Neuronal stem cell (in vitro differentiated cells): ENCODE results near the gene DENND1B.

Source experiments
- DNase-seq: peaks from one replicate; pipeline ENCODE4 v3.0.0-alpha.2; 2013; ENCODE audit warnings: low spot score
- H2AFZ ChIP-seq: one replicate; pipeline ENCODE4 v1.6.1; 2013; ENCODE audit warnings: mild to moderate bottlenecking, low read length, inconsistent platforms
- H2AK5ac ChIP-seq: 2 replicates; pipeline ENCODE4 v1.6.1; 2013; ENCODE audit warnings: low read depth, mild to moderate bottlenecking, inconsistent platforms, low read length, moderate library complexity, mixed read lengths
- H2BK120ac ChIP-seq: 2 replicates; pipeline ENCODE4 v1.6.1; 2013; ENCODE audit warnings: low read depth, mild to moderate bottlenecking, inconsistent platforms, low read length, moderate library complexity, mixed read lengths
- H2BK12ac ChIP-seq: one replicate; pipeline ENCODE4 v1.6.1; 2013; ENCODE audit warnings: low read length, inconsistent platforms
- H2BK15ac ChIP-seq: 2 replicates; pipeline ENCODE4 v1.6.1; 2013; ENCODE audit warnings: mild to moderate bottlenecking, low read length, inconsistent platforms, mixed read lengths
- H2BK5ac ChIP-seq: one replicate; pipeline ENCODE4 v1.6.1; 2013; ENCODE audit warnings: inconsistent platforms, mild to moderate bottlenecking, low read length, moderate library complexity
- H3K14ac ChIP-seq: one replicate; pipeline ENCODE4 v1.6.1; 2013; ENCODE audit warnings: low read length, inconsistent platforms
- H3K18ac ChIP-seq: 2 replicates; pipeline ENCODE4 v1.6.1; 2013; ENCODE audit warnings: low read length, inconsistent platforms
- H3K23ac ChIP-seq: 2 replicates; pipeline ENCODE4 v1.6.1; 2013; ENCODE audit warnings: low read depth, mild to moderate bottlenecking, mixed read lengths, low read length, inconsistent platforms; ENCODE audit not compliant: poor library complexity
- H3K27ac ChIP-seq: replicated peaks from 3 replicates; pipeline ENCODE4 v1.5.1; 2013; ENCODE audit warnings: low read length, inconsistent platforms
- H3K27me3 ChIP-seq, 3 experiments: 2 replicates each; pipeline ENCODE4 v1.6.1; 2013; ENCODE audit warnings: low read length in 3 of 3, mild to moderate bottlenecking in 2 of 3, inconsistent platforms in 1 of 3, low read depth in 1 of 3, mixed read lengths in 1 of 3, moderate library complexity in 1 of 3; ENCODE audit not compliant: control insufficient read depth in 3 of 3, insufficient read depth in 3 of 3
- H3K36me3 ChIP-seq, 2 donors: replicated peaks in 1 of 2; 2 replicates each; pipeline ENCODE4 v1.6.1; 2013; ENCODE audit warnings: low read length in 2 of 2; ENCODE audit not compliant: control insufficient read depth in 2 of 2, insufficient read depth in 2 of 2
- H3K4ac ChIP-seq: 2 replicates; pipeline ENCODE4 v1.6.1; 2013; ENCODE audit warnings: inconsistent platforms, mild to moderate bottlenecking, low read length, moderate library complexity
- H3K4me1 ChIP-seq, 2 donors: 1 replicate in 1 of 2; 2 replicates in 1 of 2; pipeline ENCODE4 v1.6.1; 2013; ENCODE audit warnings: low read length in 2 of 2, low read depth in 1 of 2; ENCODE audit not compliant: control insufficient read depth in 2 of 2, insufficient read depth in 1 of 2
- H3K4me2 ChIP-seq: one replicate; pipeline ENCODE4 v1.6.1; 2013; ENCODE audit warnings: mild to moderate bottlenecking, low read length, inconsistent platforms; ENCODE audit not compliant: insufficient read depth, poor library complexity, severe bottlenecking
- H3K4me3 ChIP-seq, 2 donors: 2 replicates each; pipeline ENCODE4 v1.5.1; 2013; ENCODE audit warnings: low read length in 2 of 2, mild to moderate bottlenecking in 2 of 2, inconsistent platforms in 1 of 2, moderate library complexity in 1 of 2
- H3K79me1 ChIP-seq: one replicate; pipeline ENCODE4 v1.6.1; 2013; ENCODE audit warnings: low read depth, mild to moderate bottlenecking, inconsistent platforms, low read length, moderate library complexity
- H3K9ac ChIP-seq: one replicate; pipeline ENCODE4 v1.6.1; 2013; ENCODE audit warnings: mild to moderate bottlenecking, low read depth, low read length, inconsistent platforms; ENCODE audit not compliant: poor library complexity
- H3K9me3 ChIP-seq, 2 donors: replicated peaks in 1 of 2; 2 replicates each; pipeline versions ENCODE3 to v1.6.1; 2013; ENCODE audit warnings: low read length in 2 of 2, mild to moderate bottlenecking in 2 of 2, inconsistent platforms in 1 of 2, low read depth in 1 of 2, mixed read lengths in 1 of 2, moderate library complexity in 1 of 2; ENCODE audit not compliant: control insufficient read depth in 2 of 2, insufficient read depth in 1 of 2
- H4K8ac ChIP-seq: one replicate; pipeline ENCODE4 v1.6.1; 2013; ENCODE audit warnings: low read depth, mild to moderate bottlenecking, inconsistent platforms, low read length, moderate library complexity
- H4K91ac ChIP-seq: one replicate; pipeline ENCODE4 v1.6.1; 2013; ENCODE audit warnings: low read length, low read depth, mild to moderate bottlenecking, inconsistent platforms; ENCODE audit not compliant: poor library complexity
- WGBS, 2 donors: extraction: QIAGEN DNeasy Blood & Tissue Kit; methylation state at CpG; one replicate each; pipeline ENCODE4 v1.1.7; 2013; ENCODE audit warnings: missing lambda C conversion rate in 2 of 2, mixed read lengths in 1 of 2; ENCODE audit not compliant: insufficient read length in 2 of 2, insufficient replicate concordance in 1 of 2; ENCODE audit errors: extremely low coverage in 2 of 2; 5-methylcytosine and 5-hydroxymethylcytosine counted together

Gene DENND1B

DNA sequence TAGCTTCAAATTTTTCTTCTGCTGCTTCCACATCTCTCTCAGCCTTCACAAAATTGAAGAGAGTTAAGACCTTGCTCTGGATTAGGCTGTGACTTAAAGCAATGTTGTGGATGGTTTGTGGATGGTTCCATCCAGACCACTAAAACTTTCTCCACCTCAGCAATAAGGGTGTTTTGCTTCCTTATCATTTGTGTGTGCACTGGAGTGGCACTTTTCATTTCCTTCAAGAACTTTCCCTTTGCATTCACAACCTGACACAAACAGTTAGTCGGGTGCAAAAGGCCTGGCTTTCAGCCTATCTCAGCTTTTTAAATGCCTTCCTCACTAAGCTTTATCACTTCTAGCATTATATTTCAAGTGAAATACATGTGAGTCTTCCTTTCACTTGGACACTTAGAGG, 30.3 kb downstream of the DENND1B start:
- H3K4me2 ChIP-seq: no peak overlapping the region
- no peak overlapping the region for H3K4me3 ChIP-seq
- no peak overlapping the region for H2AK5ac ChIP-seq
- H4K91ac ChIP-seq: no peak overlapping the region
- no peak overlapping the region for H2BK5ac ChIP-seq
- H2BK120ac ChIP-seq: no peak overlapping the region
- no peaks in the 10 kb centered on the region for H3K79me1 ChIP-seq
- no peak overlapping the region for H3K23ac ChIP-seq
- no peak overlapping the region for H3K18ac ChIP-seq
- H3K27ac ChIP-seq: no peak overlapping the region
- H3K14ac ChIP-seq: no peak overlapping the region
- H3K9ac ChIP-seq: no peak overlapping the region
- H4K8ac ChIP-seq: no peak overlapping the region
- H3K36me3 ChIP-seq: no peaks in the 10 kb centered on the region
- no peak overlapping the region for H2BK15ac ChIP-seq
- no peak for DNase-seq
- no peak overlapping the region for H2AFZ ChIP-seq
- no peaks in the 10 kb centered on the region for H3K9me3 ChIP-seq
- H3K27me3 ChIP-seq: peaks cover 0 to 3% (median 0%) of the 10 kb centered on the region in 3 experiments
- no peak overlapping the region for H2BK12ac ChIP-seq
- WGBS, 2 donors: no CpG with 5 or more reads among the region's 1 CpG
- H3K4me1 ChIP-seq: peaks cover 0 to 2% of the 10 kb centered on the region in 2 donors
- H3K4ac ChIP-seq: no peak overlapping the region

DNA sequence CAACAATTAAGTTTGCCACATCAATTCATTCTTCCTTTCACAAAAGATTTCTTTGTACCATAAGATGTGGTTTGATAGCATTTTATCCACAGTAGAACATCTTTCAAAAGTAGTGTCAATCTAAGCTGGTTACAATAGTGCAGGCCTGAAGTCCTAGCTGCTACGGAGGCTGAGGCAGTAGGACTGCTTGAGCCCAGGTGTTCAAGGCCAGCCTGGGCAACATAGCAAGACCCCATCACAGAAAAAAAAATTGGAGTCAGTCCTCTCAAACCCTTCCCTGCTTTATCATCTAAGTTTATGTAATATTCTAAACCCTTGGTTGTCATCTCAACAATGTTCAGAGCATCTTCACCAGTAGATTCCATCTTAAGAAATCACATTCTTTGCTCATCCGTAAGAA, 31.7 kb downstream of the DENND1B start:
- Histone ChIP-seq H3K4me3 (no peak overlapping the region), H3K4me2 (no peak overlapping the region), H2BK120ac (no peak overlapping the region), H2BK12ac (no peak overlapping the region), H2AK5ac (no peak overlapping the region), H2BK5ac (no peak overlapping the region), H4K8ac (no peak overlapping the region), H3K18ac (no peak overlapping the region), H3K27me3 (peaks cover 0 to 7% (median 0%) of the 10 kb centered on the region in 3 experiments), H3K14ac (no peak overlapping the region), H3K23ac (no peak overlapping the region), H3K9me3 (no peaks in the 10 kb centered on the region), H3K79me1 (no peaks in the 10 kb centered on the region), H3K4me1 (peaks cover 0 to 2% of the 10 kb centered on the region in 2 donors), H3K4ac (no peak overlapping the region), H3K36me3 (no peaks in the 10 kb centered on the region), H3K9ac (no peak overlapping the region), H2AFZ (no peak overlapping the region), H3K27ac (no peak overlapping the region), H2BK15ac (no peak overlapping the region), H4K91ac (no peak overlapping the region)
- WGBS, 2 donors: no CpG with 5 or more reads among the region's 2 CpGs
- DNase-seq: no peak

DNA sequence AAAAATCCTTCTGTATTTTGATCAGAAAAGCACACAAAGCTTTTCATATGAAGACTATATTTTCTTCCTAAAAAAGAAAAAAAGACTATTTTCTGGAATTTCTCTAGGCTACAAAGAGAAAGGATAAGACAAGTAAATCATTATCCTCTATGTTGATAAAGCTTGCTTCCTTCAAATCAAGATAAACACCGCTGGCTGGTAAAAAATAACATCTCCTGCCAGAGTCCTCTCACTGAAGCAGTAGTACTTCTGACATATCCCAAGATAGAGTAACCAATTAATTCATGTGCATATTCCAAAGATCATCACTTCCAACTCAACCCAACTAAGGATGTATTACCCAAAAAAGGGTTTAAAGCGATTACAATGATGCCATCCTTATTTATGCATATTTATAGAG, 34.3 kb downstream of the DENND1B start:
- H4K8ac ChIP-seq: no peak overlapping the region
- H3K14ac ChIP-seq: no peak overlapping the region
- no peak overlapping the region for H2AFZ ChIP-seq
- no peaks in the 10 kb centered on the region for H3K9me3 ChIP-seq
- no peak overlapping the region for H3K4me3 ChIP-seq
- H3K9ac ChIP-seq: no peak overlapping the region
- H3K4ac ChIP-seq: no peak overlapping the region
- no peaks in the 10 kb centered on the region for H3K36me3 ChIP-seq
- peaks cover 0 to 3% of the 10 kb centered on the region in 2 donors for H3K4me1 ChIP-seq
- WGBS, 2 donors: no CpG with 5 or more reads among the region's 2 CpGs
- no peak overlapping the region for H2BK5ac ChIP-seq
- H3K23ac ChIP-seq: no peak overlapping the region
- peaks cover 0 to 24% (median 0%) of the 10 kb centered on the region in 3 experiments for H3K27me3 ChIP-seq
- H2BK120ac ChIP-seq: no peak overlapping the region
- no peak overlapping the region for H4K91ac ChIP-seq
- no peak overlapping the region for H3K4me2 ChIP-seq
- no peak overlapping the region for H3K18ac ChIP-seq
- H3K27ac ChIP-seq: no peak overlapping the region
- H2BK15ac ChIP-seq: no peak overlapping the region
- H3K79me1 ChIP-seq: no peaks in the 10 kb centered on the region
- H2AK5ac ChIP-seq: no peak overlapping the region
- H2BK12ac ChIP-seq: no peak overlapping the region
- DNase-seq: no peak

DNA sequence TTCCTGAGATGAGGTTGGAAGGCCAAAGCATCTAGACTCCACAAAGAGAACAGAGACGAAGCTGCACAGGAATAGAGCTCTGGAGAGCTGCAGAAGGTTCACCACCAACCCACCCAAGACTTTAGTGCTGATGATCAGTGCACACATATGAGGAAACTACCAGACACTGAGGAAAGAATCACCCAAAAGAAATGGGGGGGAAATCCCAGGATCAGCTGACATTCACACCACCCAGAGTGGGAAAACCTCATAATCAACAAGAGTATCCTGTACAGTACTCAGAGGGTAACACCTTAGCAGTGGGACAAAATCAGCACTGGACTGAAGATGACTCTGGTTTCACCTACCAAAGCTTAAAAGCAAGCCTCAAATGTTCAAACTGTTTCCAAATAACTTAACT, 36.4 kb downstream of the DENND1B start:
- Histone ChIP-seq H3K18ac (no peak overlapping the region), H2BK120ac (no peak overlapping the region), H3K23ac (no peak overlapping the region), H2BK15ac (no peak overlapping the region), H2AK5ac (no peak overlapping the region), H3K27me3 (peaks cover 0 to 34% (median 0%) of the 10 kb centered on the region in 3 experiments), H3K36me3 (no peaks in the 10 kb centered on the region), H3K27ac (no peak overlapping the region), H4K8ac (no peak overlapping the region), H3K79me1 (no peaks in the 10 kb centered on the region), H2BK12ac (no peak overlapping the region), H3K4ac (no peak overlapping the region), H2BK5ac (no peak overlapping the region), H3K14ac (no peak overlapping the region), H3K4me2 (no peak overlapping the region), H2AFZ (no peak overlapping the region), H3K4me1 (peaks cover 5% of the 10 kb centered on the region in 2 donors), H3K9ac (no peak overlapping the region), H4K91ac (no peak overlapping the region), H3K9me3 (peaks cover 0 to 2% of the 10 kb centered on the region in 2 donors), H3K4me3 (no peak overlapping the region)
- no peak for DNase-seq
- WGBS, 2 donors: no CpG with 5 or more reads among the region's 1 CpG
